Osteocyte (in vitro differentiated cells): ENCODE measurements around the gene FAM81A. TPM values are rescaled to one million over a fixed set of nuclear protein-coding genes. Genes with fewer than 3 reads are reported as not detected.

Experiments
- DNase-seq: peaks from one replicate; pipeline ENCODE4 v3.0.0; 2021; ENCODE audit warnings: mixed read lengths; ENCODE audit not compliant: unreplicated experiment; ENCODE audit errors: extremely low spot score
- H3K27ac Mint-ChIP-seq: one replicate; pipeline ENCODE4 v1.8.0; 2021; ENCODE audit warnings: mild to moderate bottlenecking, mixed read lengths; ENCODE audit not compliant: unreplicated experiment
- H3K27me3 Mint-ChIP-seq: one replicate; pipeline ENCODE4 v1.8.0; 2021; ENCODE audit warnings: mixed read lengths; ENCODE audit not compliant: unreplicated experiment
- H3K36me3 Mint-ChIP-seq: one replicate; pipeline ENCODE4 v1.8.0; 2021; ENCODE audit warnings: mixed read lengths; ENCODE audit not compliant: unreplicated experiment
- H3K4me1 Mint-ChIP-seq: one replicate; pipeline ENCODE4 v1.8.0; 2021; ENCODE audit warnings: mixed read lengths; ENCODE audit not compliant: unreplicated experiment
- H3K4me3 Mint-ChIP-seq: one replicate; pipeline ENCODE4 v1.8.0; 2021; ENCODE audit warnings: mild to moderate bottlenecking, moderate library complexity, mixed read lengths; ENCODE audit not compliant: unreplicated experiment
- H3K9me3 Mint-ChIP-seq: one replicate; pipeline ENCODE4 v1.8.0; 2021; ENCODE audit warnings: mixed read lengths; ENCODE audit not compliant: unreplicated experiment
- total RNA-seq: library from RNA; stranded (reverse); gene quantifications from 2 replicates; pipeline ENCODE4 v1.2.1, GENCODE V29; 2021
- TF ChIP-seq, protein P1 (sequence below): fragments of 200-600 bp; sonication (generic); IDR thresholded peaks from 2 replicates; pipeline ENCODE4 v1.5.0; 2021; ENCODE audit warnings: antibody characterized with exemption, mild to moderate bottlenecking, moderate library complexity

The FAM81A gene
- total RNA-seq, 1 donor from 2014 or later: not detected

DNA sequence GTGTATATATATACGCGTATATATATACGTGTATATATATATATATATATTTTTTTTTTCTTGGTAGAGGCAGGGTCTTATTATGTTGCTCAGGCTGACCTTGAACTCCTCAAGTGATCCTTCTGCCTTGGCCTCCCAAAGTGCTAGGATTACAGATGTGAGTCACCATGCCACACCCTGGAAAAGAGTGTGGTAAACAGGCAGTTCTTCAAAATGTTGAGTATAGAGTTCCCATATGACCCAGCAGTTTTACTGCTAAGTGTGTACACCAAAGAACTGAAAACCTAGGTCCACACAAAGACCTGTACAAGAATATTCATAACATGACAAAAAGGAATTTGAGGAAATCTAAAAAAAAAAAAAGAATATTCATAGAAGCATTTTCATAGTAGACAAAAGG, 101.8 kb downstream of the FAM81A start:
- no peaks in the 10 kb centered on the region for H3K9me3 Mint-ChIP-seq
- H3K36me3 Mint-ChIP-seq: no peaks in the 10 kb centered on the region
- H3K4me1 Mint-ChIP-seq: no peaks in the 10 kb centered on the region
- DNase-seq: no peak
- no peak overlapping the region for H3K4me3 Mint-ChIP-seq
- peaks cover 15% of the 10 kb centered on the region for H3K27me3 Mint-ChIP-seq
- H3K27ac Mint-ChIP-seq: no peak overlapping the region
- TF ChIP-seq, protein P1, sequence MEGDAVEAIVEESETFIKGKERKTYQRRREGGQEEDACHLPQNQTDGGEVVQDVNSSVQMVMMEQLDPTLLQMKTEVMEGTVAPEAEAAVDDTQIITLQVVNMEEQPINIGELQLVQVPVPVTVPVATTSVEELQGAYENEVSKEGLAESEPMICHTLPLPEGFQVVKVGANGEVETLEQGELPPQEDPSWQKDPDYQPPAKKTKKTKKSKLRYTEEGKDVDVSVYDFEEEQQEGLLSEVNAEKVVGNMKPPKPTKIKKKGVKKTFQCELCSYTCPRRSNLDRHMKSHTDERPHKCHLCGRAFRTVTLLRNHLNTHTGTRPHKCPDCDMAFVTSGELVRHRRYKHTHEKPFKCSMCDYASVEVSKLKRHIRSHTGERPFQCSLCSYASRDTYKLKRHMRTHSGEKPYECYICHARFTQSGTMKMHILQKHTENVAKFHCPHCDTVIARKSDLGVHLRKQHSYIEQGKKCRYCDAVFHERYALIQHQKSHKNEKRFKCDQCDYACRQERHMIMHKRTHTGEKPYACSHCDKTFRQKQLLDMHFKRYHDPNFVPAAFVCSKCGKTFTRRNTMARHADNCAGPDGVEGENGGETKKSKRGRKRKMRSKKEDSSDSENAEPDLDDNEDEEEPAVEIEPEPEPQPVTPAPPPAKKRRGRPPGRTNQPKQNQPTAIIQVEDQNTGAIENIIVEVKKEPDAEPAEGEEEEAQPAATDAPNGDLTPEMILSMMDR: no peak

DNA sequence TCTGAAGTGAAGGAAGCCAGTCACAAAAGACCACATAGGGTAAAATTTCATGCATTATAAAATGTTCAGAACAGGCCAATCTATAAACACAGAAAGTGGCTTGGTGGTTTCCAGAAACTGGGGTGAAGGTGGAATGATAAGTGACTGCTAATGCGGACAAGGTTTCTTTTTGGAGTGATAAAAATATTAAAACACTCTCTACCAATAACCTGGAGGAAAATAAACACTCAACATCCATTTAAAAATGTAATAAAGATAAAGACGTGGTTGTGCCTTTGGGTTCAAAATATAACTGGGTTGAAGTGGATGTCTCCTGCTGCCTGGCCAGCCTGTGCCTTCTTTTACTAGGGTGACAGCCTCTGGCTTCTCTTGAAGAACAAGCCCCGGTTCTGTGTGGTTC, 102.7 kb downstream of the FAM81A start:
- Mint-ChIP-seq H3K27me3 (peaks cover 12% of the 10 kb centered on the region), H3K36me3 (no peaks in the 10 kb centered on the region), H3K9me3 (no peaks in the 10 kb centered on the region), H3K27ac (no peak overlapping the region), H3K4me3 (no peak overlapping the region), H3K4me1 (no peaks in the 10 kb centered on the region)
- TF ChIP-seq, protein P1: no peak
- DNase-seq: no peak

DNA sequence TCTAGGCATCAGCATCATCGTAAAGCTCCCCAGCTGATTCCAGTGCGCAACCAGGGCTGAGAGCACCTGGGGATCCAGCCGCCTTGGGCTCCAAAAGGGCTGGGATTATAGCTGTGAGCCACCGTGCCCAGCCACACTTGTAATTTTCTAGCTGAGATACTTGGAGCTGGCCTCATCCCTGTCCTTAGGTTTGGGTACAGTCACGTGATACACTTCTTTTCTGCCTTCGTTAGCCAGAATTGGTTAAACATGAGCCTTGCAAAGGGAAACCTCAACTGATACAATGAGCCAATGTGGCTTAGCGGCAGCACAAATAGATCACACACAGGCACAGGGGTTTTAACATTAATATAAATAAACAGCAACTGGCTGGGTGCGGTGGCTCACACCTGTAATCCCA, 103.8 kb downstream of the FAM81A start:
- Mint-ChIP-seq H3K27me3 (peaks cover 14% of the 10 kb centered on the region), H3K27ac (no peak overlapping the region), H3K9me3 (no peaks in the 10 kb centered on the region), H3K36me3 (no peaks in the 10 kb centered on the region), H3K4me3 (no peak overlapping the region), H3K4me1 (no peaks in the 10 kb centered on the region)
- no peak for DNase-seq
- TF ChIP-seq, protein P1: no peak

DNA sequence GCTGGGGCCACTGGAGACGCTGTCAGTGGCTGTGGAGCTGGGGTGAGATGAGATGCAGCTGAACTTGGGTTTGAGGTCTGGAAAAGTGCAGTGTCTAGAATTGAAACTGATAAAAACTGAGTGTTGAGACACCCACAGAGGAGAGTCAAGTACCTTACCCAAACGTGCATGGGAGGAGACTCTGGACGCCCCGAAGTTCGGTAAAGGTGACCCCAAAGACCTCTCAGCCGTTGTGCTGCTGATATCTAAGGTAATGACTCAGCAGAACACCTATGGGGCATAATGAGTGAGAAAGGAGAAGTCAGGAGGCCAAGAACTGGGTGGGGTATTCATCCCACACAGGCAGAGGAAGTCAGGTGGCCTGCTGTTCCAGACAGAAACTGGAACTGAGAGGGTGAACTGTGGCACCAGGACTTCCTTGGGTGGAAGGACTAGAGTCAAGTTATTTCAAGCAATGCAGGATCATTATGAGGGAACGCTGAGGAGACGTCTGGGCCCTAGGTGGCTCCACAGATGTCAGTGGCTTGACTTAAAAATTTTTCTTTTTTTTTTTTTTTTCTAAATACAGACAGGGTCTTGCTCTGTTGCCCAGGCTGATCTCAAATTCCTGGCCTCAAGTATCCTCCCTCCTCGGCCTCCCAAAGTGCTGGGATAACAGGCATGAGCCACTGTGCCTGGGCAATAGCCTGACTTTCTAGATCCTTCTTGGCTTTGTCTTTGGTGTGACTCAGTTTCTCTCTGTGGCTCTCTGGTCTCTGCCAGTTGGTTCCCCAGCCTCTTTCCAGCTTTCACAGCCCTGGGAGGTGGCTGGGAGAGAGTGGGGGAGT, 105.9 kb downstream of the FAM81A start:
- H3K4me3 Mint-ChIP-seq: no peak overlapping the region
- TF ChIP-seq, protein P1: no peak
- H3K27me3 Mint-ChIP-seq: peaks cover 31% of the 10 kb centered on the region
- no peaks in the 10 kb centered on the region for H3K4me1 Mint-ChIP-seq
- no peak overlapping the region for H3K27ac Mint-ChIP-seq
- H3K36me3 Mint-ChIP-seq: no peaks in the 10 kb centered on the region
- no peaks in the 10 kb centered on the region for H3K9me3 Mint-ChIP-seq
- DNase-seq: no peak

DNA sequence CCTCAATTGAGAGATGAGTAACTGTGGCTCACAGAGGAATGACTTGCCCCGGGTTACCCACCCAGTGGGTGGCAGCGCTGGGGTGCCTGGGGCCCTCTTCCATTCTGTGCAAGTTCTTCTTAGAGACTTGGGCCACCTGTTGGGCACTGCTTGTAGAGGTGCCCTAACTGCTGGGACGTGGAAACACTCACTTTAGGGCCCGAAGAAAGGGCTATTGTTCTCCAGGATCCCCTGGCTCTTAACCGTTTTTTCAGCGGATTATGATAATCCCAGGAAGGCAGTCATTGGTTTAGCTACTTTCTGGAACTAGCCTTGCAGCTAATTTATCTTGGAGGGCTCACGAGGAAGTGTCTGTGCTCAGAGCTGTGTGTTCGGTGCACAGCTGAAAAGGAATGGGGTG, 107.6 kb downstream of the FAM81A start:
- Mint-ChIP-seq H3K4me1 (peaks cover 1% of the 10 kb centered on the region), H3K27ac (no peak overlapping the region), H3K27me3 (peaks cover 37% of the 10 kb centered on the region), H3K36me3 (no peaks in the 10 kb centered on the region), H3K4me3 (no peak overlapping the region), H3K9me3 (no peaks in the 10 kb centered on the region)
- no peak for DNase-seq
- TF ChIP-seq, protein P1: no peak
